ENCODE data around the gene GLIPR2. TPM values are rescaled to one million over a fixed set of nuclear protein-coding genes. Genes with fewer than 3 reads are reported as not detected.

Gene GLIPR2
- total RNA-seq, 4 donors from 2014 or later: 3.2 to 8.8 (median 5.6) TPM

- TF ChIP-seq CTCF (IDR thresholded peaks at IDR 0.05) (no peak), POLR2AphosphoS5 (IDR thresholded peaks at IDR 0.05) (no peak), POLR2A (IDR thresholded peaks at IDR 0.05) (no peak), EP300 (IDR thresholded peaks at IDR 0.05) (no peak)
- Histone ChIP-seq H3K4me1 (no peaks in the 10 kb centered on the region), H3K36me3 (peaks cover 5% of the 10 kb centered on the region), H3K4me3 (no peak overlapping the region), H3K9me3 (no peaks in the 10 kb centered on the region), H3K27me3 (no peaks in the 10 kb centered on the region), H3K27ac (no peak overlapping the region)
- no peak for DNase-seq (ENCODE audit: low spot score in 2 of 2)
- 90% methylated on average over 3 of the region's 3 CpGs for WGBS
Measured at GRCh38 chr9:36116593-36116992, 19.9 kb upstream of the GLIPR2 start.

- no peak for TF ChIP-seq CTCF (IDR thresholded peaks at IDR 0.05)
- TF ChIP-seq POLR2AphosphoS5 (IDR thresholded peaks at IDR 0.05): no peak
- no peak for TF ChIP-seq POLR2A (IDR thresholded peaks at IDR 0.05)
- no peak for TF ChIP-seq EP300 (IDR thresholded peaks at IDR 0.05)
- Histone ChIP-seq H3K27me3 (no peaks in the 10 kb centered on the region), H3K4me3 (no peak overlapping the region), H3K4me1 (no peaks in the 10 kb centered on the region), H3K36me3 (peaks cover 12% of the 10 kb centered on the region), H3K27ac (no peak overlapping the region), H3K9me3 (no peaks in the 10 kb centered on the region)
- WGBS: 94% methylated on average over 2 of the region's 2 CpGs
- no peak for DNase-seq (ENCODE audit: low spot score in 2 of 2)
Measured at GRCh38 chr9:36118201-36118600, 18.3 kb upstream of the GLIPR2 start.

GRCh38 chr9:36118706-36119105 is 17.8 kb upstream of the GLIPR2 start:
- Histone ChIP-seq H3K4me3 (no peak overlapping the region), H3K27me3 (no peaks in the 10 kb centered on the region), H3K36me3 (peaks cover 12% of the 10 kb centered on the region), H3K4me1 (no peaks in the 10 kb centered on the region), H3K9me3 (no peaks in the 10 kb centered on the region), H3K27ac (no peak overlapping the region)
- TF ChIP-seq CTCF (IDR thresholded peaks at IDR 0.05) (no peak), POLR2A (IDR thresholded peaks at IDR 0.05) (no peak), POLR2AphosphoS5 (IDR thresholded peaks at IDR 0.05) (no peak), EP300 (IDR thresholded peaks at IDR 0.05) (no peak)
- WGBS: 92% methylated on average over 14 of the region's 15 CpGs
- no peak for DNase-seq (ENCODE audit: low spot score in 2 of 2)

- H3K4me3 ChIP-seq: no peak overlapping the region
- H3K27me3 ChIP-seq: no peaks in the 10 kb centered on the region
- peaks cover 12% of the 10 kb centered on the region for H3K36me3 ChIP-seq
- TF ChIP-seq EP300 (IDR thresholded peaks at IDR 0.05) (no peak), CTCF (IDR thresholded peaks at IDR 0.05) (no peak), POLR2A (IDR thresholded peaks at IDR 0.05) (no peak), POLR2AphosphoS5 (IDR thresholded peaks at IDR 0.05) (no peak)
- DNase-seq (ENCODE audit: low spot score in 2 of 2): no peak
- H3K9me3 ChIP-seq: no peaks in the 10 kb centered on the region
- no peaks in the 10 kb centered on the region for H3K4me1 ChIP-seq
- 83% methylated on average over 7 of the region's 7 CpGs for WGBS
- H3K27ac ChIP-seq: no peak overlapping the region
Measured at GRCh38 chr9:36119476-36119875, 17.1 kb upstream of the GLIPR2 start.

- peaks cover 12% of the 10 kb centered on the region for H3K36me3 ChIP-seq
- WGBS: 91% methylated on average over 4 of the region's 4 CpGs
- DNase-seq (ENCODE audit: low spot score in 2 of 2): no peak
- no peak overlapping the region for H3K27ac ChIP-seq
- H3K9me3 ChIP-seq: no peaks in the 10 kb centered on the region
- H3K4me1 ChIP-seq: no peaks in the 10 kb centered on the region
- no peaks in the 10 kb centered on the region for H3K27me3 ChIP-seq
- H3K4me3 ChIP-seq: no peak overlapping the region
- TF ChIP-seq CTCF (IDR thresholded peaks at IDR 0.05) (no peak), POLR2AphosphoS5 (IDR thresholded peaks at IDR 0.05) (no peak), EP300 (IDR thresholded peaks at IDR 0.05) (no peak), POLR2A (IDR thresholded peaks at IDR 0.05) (no peak)
Measured at GRCh38 chr9:36120705-36121104, 15.8 kb upstream of the GLIPR2 start.
